Breast epithelium (tissue), 3 donors: ENCODE results near the gene BRD7.

ENCODE experiments used
- CTCF ChIP-seq, 3 donors: fragments of 450-650 bp; IDR thresholded peaks; one replicate each; pipeline ENCODE4 v1.5.1; 2016 to 2017; ENCODE audit warnings: antibody characterized with exemption in 3 of 3, mild to moderate bottlenecking in 3 of 3, moderate library complexity in 3 of 3
- POLR2A ChIP-seq: fragments of 450-650 bp; IDR thresholded peaks from one replicate; pipeline ENCODE4 v1.6.1; 2016; ENCODE audit warnings: antibody characterized with exemption, mild to moderate bottlenecking, moderate library complexity
- POLR2AphosphoS5 ChIP-seq, 3 donors: sonication (generic); formaldehyde crosslinking; IDR thresholded peaks; one replicate each; pipeline ENCODE4 v1.6.1; 2017; ENCODE audit warnings: antibody characterized with exemption in 3 of 3

- TF ChIP-seq POLR2A (no peak), CTCF (IDR thresholded peaks at IDR 0.05) (no peak), POLR2AphosphoS5 (IDR thresholded peaks at IDR 0.05) (no peak)
Measured at GRCh38 chr16:50284131-50284911, 84.5 kb downstream of the BRD7 start.
